HTR-8/SVneo (cell line): ENCODE data around the gene BLID.

Experiments
- DNase-seq: peaks from one replicate; pipeline ENCODE4 v3.0.0; 2011; ENCODE audit warnings: low spot score, mixed read lengths; ENCODE audit not compliant: insufficient read length
- FAIRE-seq: peaks from 2 replicates; lab custom pipeline; 2011; peaks lifted over from hg19 to GRCh38; lab: Jason Lieb, UNC

Gene BLID

GRCh38 chr11:122108192-122108799, 7.7 kb downstream of the BLID start:
- no peak for DNase-seq
- peak; percentile 74 for FAIRE-seq

DNA sequence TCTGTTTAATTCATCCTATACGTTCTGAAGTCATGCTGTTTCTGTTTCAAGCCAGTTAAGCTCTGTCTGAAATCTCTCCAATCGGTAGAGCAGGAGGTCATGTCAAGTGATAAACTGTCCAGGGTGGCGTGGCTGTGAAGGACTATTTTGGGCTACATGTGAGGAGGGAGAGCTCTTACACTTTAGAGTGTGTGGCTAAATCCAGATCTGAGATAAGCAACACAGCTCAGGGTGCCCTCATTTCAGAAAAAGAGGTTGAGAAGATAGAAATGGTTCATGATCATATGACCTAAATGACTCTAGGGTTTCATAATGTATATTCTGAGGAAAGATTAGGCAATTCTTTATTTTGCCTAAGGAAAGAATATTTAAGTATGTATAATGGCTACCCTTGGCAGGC, 8.4 kb downstream of the BLID start:
- FAIRE-seq (peak; percentile 38), DNase-seq (no peak)

DNA sequence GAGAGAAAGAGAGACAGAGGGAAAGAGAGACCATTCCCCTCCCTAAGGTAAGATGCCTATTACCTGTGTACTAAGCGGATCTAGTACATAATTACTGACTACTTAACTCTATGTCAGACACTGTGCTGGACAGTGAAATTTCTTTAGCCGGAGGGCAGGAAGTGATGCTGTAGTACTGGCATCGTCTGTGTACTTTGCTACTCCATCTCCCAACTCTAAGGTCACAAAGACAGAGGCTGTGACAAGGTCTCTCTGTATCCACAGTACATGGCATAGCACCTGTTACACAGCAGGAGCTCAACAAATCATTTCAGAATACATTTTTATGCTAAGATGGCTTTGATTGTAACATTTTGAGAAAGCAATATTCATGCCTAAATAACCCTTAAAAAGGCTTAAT, 9.0 kb downstream of the BLID start:
- FAIRE-seq = peak; percentile 55
- no peak for DNase-seq

GRCh38 chr11:122105044-122105758, 10.8 kb downstream of the BLID start:
- FAIRE-seq (no peak), DNase-seq (no peak)

DNA sequence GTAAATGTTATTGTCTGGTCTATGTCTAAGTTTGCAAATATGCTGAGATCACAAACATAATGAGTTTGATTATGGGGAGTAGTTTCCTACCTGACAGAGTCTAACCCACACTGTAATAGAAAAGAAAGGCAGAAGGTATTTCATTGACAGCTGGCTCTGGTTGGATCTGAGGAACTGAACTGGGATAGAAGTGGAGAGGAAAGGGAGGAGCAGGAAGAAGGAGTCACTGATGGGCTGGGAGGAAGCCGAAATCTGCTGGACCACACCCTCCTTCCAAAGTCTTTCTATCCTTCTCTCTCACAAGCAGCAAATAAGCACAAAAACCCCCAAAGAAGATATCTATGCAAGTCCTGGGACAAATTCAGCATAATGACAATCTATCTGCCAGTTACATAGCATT, 11.7 kb downstream of the BLID start:
- DNase-seq (no peak), FAIRE-seq (peak; percentile 51)

- DNase-seq (no peak), FAIRE-seq (no peak)
Measured at GRCh38 chr11:122103726-122104125, 12.3 kb downstream of the BLID start.

DNA sequence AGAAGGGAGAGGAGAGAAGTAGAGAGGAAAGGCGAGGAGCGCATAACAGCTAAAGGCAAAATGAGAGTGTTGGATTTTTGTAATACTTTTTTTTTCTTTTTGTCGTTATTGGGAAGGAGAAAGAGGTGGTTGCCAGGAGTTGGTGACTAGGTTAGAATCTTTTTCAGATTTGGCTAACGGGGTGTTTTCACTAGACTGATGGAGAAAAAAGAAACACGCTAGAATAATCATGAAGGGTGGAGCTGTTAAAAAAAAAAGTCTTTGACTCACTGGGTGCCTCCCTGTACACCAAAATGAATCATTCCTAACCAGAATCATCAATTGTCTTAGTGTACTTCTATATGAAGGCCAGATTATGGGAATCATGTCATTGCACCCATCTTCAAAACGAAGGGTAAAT, 12.7 kb downstream of the BLID start:
- FAIRE-seq (no peak), DNase-seq (no peak)

GRCh38 chr11:122102426-122102825, 13.6 kb downstream of the BLID start:
- FAIRE-seq (peak; percentile 38), DNase-seq (no peak)

GRCh38 chr11:122101625-122102291, 14.3 kb downstream of the BLID start:
- DNase-seq (peak; percentile 67), FAIRE-seq (peak; percentile 90)

- FAIRE-seq (no peak), DNase-seq (no peak)
Measured at GRCh38 chr11:122100756-122101080, 15.3 kb downstream of the BLID start.

GRCh38 chr11:122100037-122100755, 15.8 kb downstream of the BLID start:
- DNase-seq (no peak), FAIRE-seq (peak; percentile 90)

GRCh38 chr11:122099374-122100036, 16.5 kb downstream of the BLID start:
- DNase-seq (no peak), FAIRE-seq (peak; percentile 85)

- no peak for FAIRE-seq
- no peak for DNase-seq
Measured at GRCh38 chr11:122098261-122098980, 17.6 kb downstream of the BLID start.

GRCh38 chr11:122097419-122098001, 18.5 kb downstream of the BLID start:
- FAIRE-seq = peak; percentile 94
- no peak for DNase-seq

DNA sequence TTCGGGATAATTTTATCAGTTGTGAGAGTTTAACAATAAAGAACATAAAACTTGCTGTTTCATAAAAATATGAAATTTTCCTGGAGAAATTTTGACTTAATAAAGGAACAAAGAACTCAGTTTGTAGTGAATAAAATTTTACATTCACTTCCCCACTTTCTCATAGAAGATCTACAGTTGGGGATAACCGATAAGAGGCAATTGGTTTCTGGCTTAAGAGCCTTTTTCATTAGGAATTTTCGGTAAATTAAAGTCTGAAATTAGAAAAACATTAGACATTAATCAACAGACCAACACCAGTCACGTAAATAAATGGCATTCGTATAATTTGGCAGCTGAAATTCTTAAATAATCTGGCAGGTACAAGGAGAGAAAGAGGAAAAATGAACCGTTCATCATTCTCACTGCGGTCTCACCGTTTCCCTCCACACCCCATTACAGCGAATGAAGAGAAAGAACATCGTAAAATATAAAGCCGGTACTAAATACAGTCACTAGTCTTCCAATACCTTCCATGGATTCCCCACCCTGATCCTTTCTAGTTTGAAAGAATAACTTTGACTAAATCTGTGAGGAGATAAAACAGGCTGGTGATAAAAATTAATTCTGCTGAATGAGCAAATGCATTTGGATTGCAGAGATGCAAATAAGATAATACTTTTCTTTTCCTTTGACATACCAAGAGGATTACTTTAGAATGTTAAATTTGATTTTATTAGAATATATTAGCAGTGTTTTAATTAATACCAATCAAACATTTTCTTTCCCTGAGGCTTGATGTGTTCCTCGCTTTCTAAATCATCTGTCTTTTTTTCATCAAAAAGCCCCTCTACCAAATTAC, 19.5 kb downstream of the BLID start:
- no peak for DNase-seq
- FAIRE-seq = no peak

GRCh38 chr11:122095681-122096262, 20.2 kb downstream of the BLID start:
- FAIRE-seq (peak; percentile 59), DNase-seq (no peak)

DNA sequence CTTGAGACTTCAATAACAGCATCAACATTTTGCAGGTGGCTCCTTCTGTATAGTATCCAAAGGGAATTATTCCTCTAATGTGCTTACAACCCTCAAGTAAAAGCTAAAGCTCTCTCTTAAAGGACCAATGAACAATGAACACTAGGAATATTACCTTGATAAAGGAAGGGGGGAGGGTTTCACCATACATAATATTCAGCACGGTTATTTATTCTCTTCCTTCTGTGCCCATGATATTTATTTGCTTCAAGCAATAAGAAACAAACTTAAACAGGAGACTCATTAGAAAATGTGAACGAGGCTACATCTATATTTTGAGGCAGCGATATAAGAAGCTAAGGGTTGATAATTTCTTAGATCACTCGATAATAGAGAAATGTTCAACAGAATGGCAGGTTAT, 21.2 kb downstream of the BLID start:
- DNase-seq (no peak), FAIRE-seq (no peak)

- FAIRE-seq = no peak
Measured at GRCh38 chr11:122093731-122094275, 22.2 kb downstream of the BLID start.

More at GRCh38 chr11:122093731-122094275, 22.2 kb downstream of the BLID start:
- no peak for DNase-seq
